HEK293T (cell line): ENCODE data around the gene CCNY.

Experiments
- CTCF ChIA-PET: fragments of 350-600 bp; formaldehyde crosslinking; extraction: SDS; loops from one replicate; lab custom pipeline; 2021; ENCODE audit warnings: antibody characterized with exemption, inconsistent platforms; lab: Yijun Ruan, JAX
- POLR2A ChIA-PET: fragments of 350-600 bp; formaldehyde crosslinking; extraction: SDS; loops from one replicate; lab custom pipeline; 2020; ENCODE audit warnings: antibody characterized with exemption, inconsistent platforms; lab: Yijun Ruan, JAX
- DNase-seq: peaks from one replicate; pipeline ENCODE4 v3.0.0; 2012; ENCODE audit warnings: mixed read lengths; ENCODE audit errors: extremely low spot score
- ARNT ChIP-seq: fragments of 450-650 bp; IDR thresholded peaks from 2 replicates; pipeline ENCODE4 v1.6.1; 2017; ENCODE audit warnings: mild to moderate bottlenecking
- BHLHE40 ChIP-seq: fragments of 450-650 bp; IDR thresholded peaks from 2 replicates; pipeline ENCODE4 v1.6.1; 2016; ENCODE audit warnings: mild to moderate bottlenecking, moderate library complexity, borderline replicate concordance
- CTBP1 ChIP-seq: fragments of 450-650 bp; IDR thresholded peaks from 2 replicates; pipeline ENCODE4 v1.6.1; 2016; ENCODE audit warnings: borderline replicate concordance
- ELF4 ChIP-seq: fragments of 450-650 bp; IDR thresholded peaks from 2 replicates; pipeline ENCODE4 v1.6.1; 2017; ENCODE audit warnings: antibody characterized with exemption
- FOXA1 ChIP-seq: fragments of 450-650 bp; IDR thresholded peaks from 2 replicates; pipeline ENCODE4 v1.6.1; 2016; ENCODE audit warnings: mild to moderate bottlenecking
- FOXK2 ChIP-seq: fragments of 450-650 bp; IDR thresholded peaks from 2 replicates; pipeline ENCODE4 v1.6.1; 2016; ENCODE audit warnings: mild to moderate bottlenecking
- FOXM1 ChIP-seq: fragments of 450-650 bp; IDR thresholded peaks from 2 replicates; pipeline ENCODE4 v1.6.1; 2017; ENCODE audit warnings: mild to moderate bottlenecking, borderline replicate concordance
- HDGF ChIP-seq: fragments of 450-650 bp; IDR thresholded peaks from 2 replicates; pipeline ENCODE4 v1.6.1; 2017; ENCODE audit warnings: antibody characterized with exemption, borderline replicate concordance
- L3MBTL2 ChIP-seq: fragments of 450-650 bp; conservative IDR thresholded peaks from 2 replicates; pipeline ENCODE4 v1.6.1; 2016; ENCODE audit warnings: mild to moderate bottlenecking
- LEF1 ChIP-seq: fragments of 450-650 bp; IDR thresholded peaks from 2 replicates; pipeline ENCODE4 v1.6.1; 2017; ENCODE audit warnings: mild to moderate bottlenecking, borderline replicate concordance
- NFRKB ChIP-seq: fragments of 450-650 bp; IDR thresholded peaks from 2 replicates; pipeline ENCODE4 v1.6.1; 2016; ENCODE audit warnings: mild to moderate bottlenecking, moderate library complexity
- SP1 ChIP-seq: fragments of 450-650 bp; IDR thresholded peaks from 2 replicates; pipeline ENCODE4 v1.6.1; 2017
- SUZ12 ChIP-seq: fragments of 450-650 bp; IDR thresholded peaks from 2 replicates; pipeline ENCODE4 v1.6.1; 2016; ENCODE audit warnings: mild to moderate bottlenecking
- TARDBP ChIP-seq: fragments of 450-650 bp; IDR thresholded peaks from 2 replicates; pipeline ENCODE4 v1.6.1; 2016
- ZNF384 ChIP-seq: fragments of 450-650 bp; IDR thresholded peaks from 2 replicates; pipeline ENCODE4 v1.6.1; 2016
- TF ChIP-seq, protein P1 (sequence below): fragments of 450-650 bp; IDR thresholded peaks from 2 replicates; pipeline ENCODE4 v1.6.1; 2016

CCNY gene

DNA sequence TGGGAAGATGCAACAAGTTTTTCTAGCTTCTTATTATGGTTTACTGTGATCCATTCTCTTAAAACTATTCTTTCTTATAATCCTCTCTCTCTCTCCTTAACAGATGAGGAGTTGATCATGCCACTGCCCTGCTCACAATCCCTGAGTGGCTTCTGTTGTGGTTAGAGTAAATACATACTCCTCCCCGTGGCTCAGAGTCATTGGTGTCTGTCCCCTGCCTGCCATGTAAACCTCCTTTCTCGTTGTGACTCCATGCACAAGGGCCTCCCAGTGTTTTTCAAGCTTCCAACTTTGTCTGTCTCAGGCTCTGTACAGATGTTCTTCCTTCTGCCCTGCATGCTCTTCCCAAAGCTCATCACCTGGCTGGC lies 20.4 kb downstream of the CCNY start:
- ChIA-PET CTCF (no interaction called here), POLR2A (no interaction called here)
- no peak for TF ChIP-seq BHLHE40
- TF ChIP-seq SUZ12: no peak
- no peak for TF ChIP-seq HDGF
- no peak for TF ChIP-seq L3MBTL2
- TF ChIP-seq LEF1: no peak
- TF ChIP-seq FOXK2: no peak
- TF ChIP-seq ELF4: no peak
- no peak for TF ChIP-seq ARNT
- no peak for TF ChIP-seq NFRKB
- TF ChIP-seq, protein P1, sequence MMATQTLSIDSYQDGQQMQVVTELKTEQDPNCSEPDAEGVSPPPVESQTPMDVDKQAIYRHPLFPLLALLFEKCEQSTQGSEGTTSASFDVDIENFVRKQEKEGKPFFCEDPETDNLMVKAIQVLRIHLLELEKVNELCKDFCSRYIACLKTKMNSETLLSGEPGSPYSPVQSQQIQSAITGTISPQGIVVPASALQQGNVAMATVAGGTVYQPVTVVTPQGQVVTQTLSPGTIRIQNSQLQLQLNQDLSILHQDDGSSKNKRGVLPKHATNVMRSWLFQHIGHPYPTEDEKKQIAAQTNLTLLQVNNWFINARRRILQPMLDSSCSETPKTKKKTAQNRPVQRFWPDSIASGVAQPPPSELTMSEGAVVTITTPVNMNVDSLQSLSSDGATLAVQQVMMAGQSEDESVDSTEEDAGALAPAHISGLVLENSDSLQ: no peak
- no peak for TF ChIP-seq FOXM1
- no peak for TF ChIP-seq SP1
- TF ChIP-seq FOXA1: no peak
- TF ChIP-seq TARDBP: no peak
- TF ChIP-seq CTBP1: no peak
- TF ChIP-seq ZNF384: no peak
- DNase-seq: no peak

DNA sequence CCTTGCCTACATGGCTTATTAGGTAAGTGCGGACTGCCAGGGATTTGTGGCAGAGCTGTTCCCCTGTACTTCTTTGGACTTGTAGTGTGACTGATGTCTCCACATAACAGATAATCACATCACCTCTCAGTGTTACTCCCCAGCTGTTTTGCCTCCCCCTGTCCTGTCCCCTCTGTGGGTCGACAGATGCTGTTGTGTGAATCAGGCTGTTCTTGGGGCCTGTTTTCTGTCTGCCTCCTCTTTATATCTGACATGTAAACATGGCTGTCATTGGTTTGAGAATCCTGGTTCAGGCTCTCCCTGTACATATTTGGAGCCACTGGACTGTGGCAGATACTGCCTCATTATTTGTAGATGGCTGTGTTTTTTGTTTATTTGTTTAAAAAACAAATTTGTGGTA lies 22.7 kb downstream of the CCNY start:
- ChIA-PET POLR2A (no interaction called here), CTCF (no interaction called here)
- DNase-seq: no peak
- TF ChIP-seq SUZ12: no peak
- no peak for TF ChIP-seq SP1
- TF ChIP-seq FOXA1: no peak
- no peak for TF ChIP-seq ELF4
- no peak for TF ChIP-seq CTBP1
- TF ChIP-seq ZNF384: no peak
- TF ChIP-seq HDGF: no peak
- no peak for TF ChIP-seq LEF1
- no peak for TF ChIP-seq FOXM1
- TF ChIP-seq NFRKB: no peak
- TF ChIP-seq FOXK2: no peak
- no peak for TF ChIP-seq TARDBP
- no peak for TF ChIP-seq L3MBTL2
- no peak for TF ChIP-seq ARNT
- TF ChIP-seq, protein P1: no peak
- no peak for TF ChIP-seq BHLHE40

DNA sequence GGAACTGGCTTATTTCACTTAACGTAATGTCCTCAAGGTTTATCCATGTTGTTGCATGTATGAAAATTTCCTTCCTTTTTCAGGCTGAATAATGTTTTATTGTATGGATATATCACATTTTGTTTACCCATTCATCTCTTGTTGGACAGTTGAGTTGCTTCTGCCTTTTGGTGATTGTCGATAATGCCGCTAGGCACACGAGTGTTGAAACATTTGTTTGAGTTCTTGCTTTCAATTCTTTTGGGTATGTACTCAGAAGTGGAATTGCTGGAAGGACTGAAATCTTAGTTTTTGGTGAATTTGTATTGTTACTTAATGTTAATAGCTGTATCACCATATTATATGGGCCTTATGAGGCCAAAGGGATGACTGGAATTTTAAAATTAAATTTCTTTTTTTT lies 23.6 kb downstream of the CCNY start:
- DNase-seq: no peak
- ChIA-PET CTCF (no interaction called here), POLR2A (no interaction called here)
- TF ChIP-seq, protein P1: no peak
- no peak for TF ChIP-seq SUZ12

DNA sequence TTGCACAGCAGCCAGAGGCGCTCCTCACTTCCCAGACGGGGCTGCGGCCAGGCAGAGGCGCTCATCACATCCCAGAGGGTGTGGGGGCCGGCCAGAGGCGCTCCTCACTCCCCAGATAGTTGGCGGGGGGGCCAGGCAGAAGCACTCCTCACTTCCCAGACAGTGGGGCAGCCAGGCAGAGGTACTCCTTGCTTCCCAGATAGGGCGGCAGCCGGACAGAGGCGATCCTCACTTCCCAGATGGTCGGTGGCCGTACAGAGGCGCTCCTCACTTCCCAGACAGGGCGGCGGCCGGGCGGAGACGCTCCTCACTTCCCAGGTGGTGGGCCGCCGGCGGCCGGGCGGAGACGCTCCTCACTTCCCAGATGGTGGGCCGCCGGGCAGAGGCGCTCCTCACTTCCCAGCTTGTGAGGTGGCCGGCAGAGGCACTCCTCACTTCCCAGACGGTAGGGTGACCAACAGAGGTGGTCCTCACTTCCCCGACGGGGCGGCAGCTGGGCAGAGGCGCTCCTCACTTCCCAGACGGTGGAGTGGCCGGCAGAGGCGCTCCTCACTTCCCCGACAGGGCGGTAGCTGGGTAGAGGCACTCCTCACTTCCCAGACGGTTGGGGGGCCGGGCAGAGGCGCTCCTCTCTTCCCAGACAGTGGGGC lies 26.5 kb downstream of the CCNY start:
- ChIA-PET CTCF (interaction anchor here (0.6 kb wide), 1 partner anchor 1324 kb away, joined by 5 read pairs; no protein-coding TSS in a partner anchor), POLR2A (no interaction called here)
- no peak for DNase-seq
- no peak for TF ChIP-seq BHLHE40
- TF ChIP-seq L3MBTL2: no peak
- no peak for TF ChIP-seq LEF1

DNA sequence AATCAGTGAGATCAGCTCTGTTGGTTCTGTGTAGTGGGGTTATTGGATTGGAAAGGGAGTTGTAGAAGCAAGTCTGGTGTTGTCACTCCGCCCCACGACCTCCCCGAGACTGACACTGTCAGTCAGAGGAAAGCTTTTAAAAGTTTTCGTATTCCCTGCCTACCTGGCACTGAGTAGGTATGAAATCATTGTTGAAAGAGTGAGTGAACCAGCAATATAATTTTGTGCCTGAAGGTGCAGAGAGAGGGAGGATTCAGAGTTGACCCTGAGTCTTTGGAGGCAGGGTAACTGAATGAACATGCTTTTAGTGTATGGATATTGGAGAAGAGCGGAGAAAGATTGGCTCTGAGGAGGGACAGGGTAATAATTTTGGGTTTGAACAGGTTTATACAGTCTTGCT lies 27.3 kb downstream of the CCNY start:
- CTCF ChIA-PET: interaction anchor here (0.6 kb wide), 1 partner anchor 1324 kb away, joined by 5 read pairs; no protein-coding TSS in a partner anchor
- POLR2A ChIA-PET: no interaction called here
- TF ChIP-seq L3MBTL2: no peak
- DNase-seq: no peak

DNA sequence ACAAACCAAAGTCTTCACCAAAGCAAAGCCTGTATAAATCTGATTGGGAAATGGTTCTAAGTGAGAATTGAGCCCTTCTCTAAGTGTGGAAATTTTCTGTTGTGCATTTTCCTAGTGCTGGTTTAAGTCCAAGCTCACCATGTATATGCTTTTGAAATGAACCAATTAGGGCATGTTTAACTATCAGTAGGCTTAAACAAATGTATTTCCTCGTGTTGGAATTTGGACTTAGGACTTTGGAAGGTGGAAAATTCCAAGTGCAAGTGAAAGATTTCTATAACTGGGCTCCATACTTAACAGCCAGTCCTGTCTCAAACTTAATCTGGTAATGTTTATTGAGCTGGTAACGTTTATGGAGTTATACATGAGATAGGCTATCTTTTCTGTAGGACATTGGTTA lies 28.5 kb downstream of the CCNY start:
- CTCF ChIA-PET: no interaction called here
- TF ChIP-seq LEF1: no peak
- no peak for TF ChIP-seq ELF4
- no peak for TF ChIP-seq NFRKB
- TF ChIP-seq, protein P1: no peak
- no peak for TF ChIP-seq ARNT
- TF ChIP-seq CTBP1: no peak
- TF ChIP-seq FOXA1: no peak
- no peak for TF ChIP-seq FOXK2
- TF ChIP-seq HDGF: no peak
- no peak for TF ChIP-seq FOXM1
- TF ChIP-seq BHLHE40: no peak
- TF ChIP-seq SUZ12: no peak
- no peak for TF ChIP-seq L3MBTL2
- no peak for TF ChIP-seq TARDBP
- POLR2A ChIA-PET: no interaction called here
- DNase-seq: no peak

DNA sequence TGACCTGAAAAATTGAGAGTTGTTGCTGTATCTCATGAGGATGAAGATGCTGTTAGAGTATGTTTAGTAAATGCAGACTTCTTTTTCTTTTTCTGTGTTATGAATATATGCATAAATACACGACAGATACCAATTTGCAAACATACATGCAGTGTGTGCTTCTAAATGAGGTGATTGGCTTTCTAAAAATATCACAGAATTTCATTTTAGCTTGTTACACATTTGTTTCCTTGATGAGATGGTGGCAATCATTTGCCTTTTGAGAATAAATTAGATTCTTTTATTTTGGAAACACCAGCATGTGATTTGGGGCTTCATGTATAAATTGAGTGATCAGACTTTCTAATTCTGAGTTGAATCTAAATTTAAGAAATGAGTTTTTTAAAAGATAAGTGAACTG lies 29.7 kb downstream of the CCNY start:
- CTCF ChIA-PET: interaction anchor here (0.6 kb wide), 1 partner anchor 11 kb away, joined by 4 read pairs; no protein-coding TSS in a partner anchor
- POLR2A ChIA-PET: no interaction called here
- TF ChIP-seq, protein P1: no peak
- TF ChIP-seq ARNT (no peak), LEF1 (no peak), SP1 (no peak), FOXM1 (no peak), ELF4 (no peak), HDGF (no peak), TARDBP (no peak), ZNF384 (no peak), CTBP1 (no peak), FOXA1 (no peak), L3MBTL2 (no peak), BHLHE40 (no peak), FOXK2 (no peak), SUZ12 (no peak), NFRKB (no peak)
- DNase-seq: no peak
